HG03342 (cell line): ENCODE results near the gene RAP1GAP2.
"Not testable (repeated sequence)": the region's sequence is repeated elsewhere in the genome, so short reads cannot be mapped to it uniquely, and the experiment has no call there.

ENCODE experiments used
- ATAC-seq: cut with Tn5 transposase; IDR thresholded peaks from one replicate; pipeline ENCODE4 v1.9.1; 2021; ENCODE audit warnings: mild to moderate bottlenecking, moderate library complexity; ENCODE audit not compliant: unreplicated experiment

Gene RAP1GAP2

DNA sequence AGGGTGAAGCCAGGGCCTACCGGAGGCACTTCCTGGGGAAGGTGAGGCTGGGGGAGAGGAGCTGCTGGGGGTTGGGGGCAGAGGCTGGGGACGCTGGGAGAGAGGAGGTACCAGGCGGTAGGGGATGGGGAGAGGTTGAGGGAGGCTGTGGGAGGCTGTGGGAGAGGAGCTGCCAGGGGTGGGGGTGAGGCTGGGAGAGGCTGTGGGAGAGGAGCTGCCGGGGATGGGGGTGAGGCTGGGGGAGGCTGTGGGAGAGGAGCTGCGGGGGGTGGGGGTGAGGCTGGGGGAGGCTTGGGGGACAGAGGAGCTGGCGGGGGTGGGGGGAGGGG is 167.8 kb downstream of the RAP1GAP2 start:
- ATAC-seq = no peak

DNA sequence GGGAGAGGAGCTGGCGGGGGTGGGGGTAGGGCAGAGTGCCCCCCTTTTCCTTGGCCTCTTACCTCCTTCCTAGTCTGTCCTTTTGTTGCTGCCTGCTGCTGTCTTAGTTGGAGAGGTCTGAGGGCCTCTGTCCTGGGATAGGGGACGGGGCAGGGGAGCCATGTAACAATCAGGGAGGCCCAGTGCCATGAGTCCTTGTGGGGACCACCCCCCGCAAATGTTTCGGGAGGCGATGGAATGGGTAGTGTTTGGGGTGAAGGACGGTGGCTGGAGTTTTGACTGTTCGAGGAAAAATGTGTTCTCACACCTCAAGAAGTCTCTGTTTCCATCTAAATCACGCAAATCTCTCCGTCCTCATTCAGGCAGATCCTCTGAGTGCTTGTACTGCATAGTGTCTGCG is 168.1 kb downstream of the RAP1GAP2 start:
- ATAC-seq = no peak

GRCh38 chr17:2964831-2965230 is 168.6 kb downstream of the RAP1GAP2 start:
- no peak for ATAC-seq

DNA sequence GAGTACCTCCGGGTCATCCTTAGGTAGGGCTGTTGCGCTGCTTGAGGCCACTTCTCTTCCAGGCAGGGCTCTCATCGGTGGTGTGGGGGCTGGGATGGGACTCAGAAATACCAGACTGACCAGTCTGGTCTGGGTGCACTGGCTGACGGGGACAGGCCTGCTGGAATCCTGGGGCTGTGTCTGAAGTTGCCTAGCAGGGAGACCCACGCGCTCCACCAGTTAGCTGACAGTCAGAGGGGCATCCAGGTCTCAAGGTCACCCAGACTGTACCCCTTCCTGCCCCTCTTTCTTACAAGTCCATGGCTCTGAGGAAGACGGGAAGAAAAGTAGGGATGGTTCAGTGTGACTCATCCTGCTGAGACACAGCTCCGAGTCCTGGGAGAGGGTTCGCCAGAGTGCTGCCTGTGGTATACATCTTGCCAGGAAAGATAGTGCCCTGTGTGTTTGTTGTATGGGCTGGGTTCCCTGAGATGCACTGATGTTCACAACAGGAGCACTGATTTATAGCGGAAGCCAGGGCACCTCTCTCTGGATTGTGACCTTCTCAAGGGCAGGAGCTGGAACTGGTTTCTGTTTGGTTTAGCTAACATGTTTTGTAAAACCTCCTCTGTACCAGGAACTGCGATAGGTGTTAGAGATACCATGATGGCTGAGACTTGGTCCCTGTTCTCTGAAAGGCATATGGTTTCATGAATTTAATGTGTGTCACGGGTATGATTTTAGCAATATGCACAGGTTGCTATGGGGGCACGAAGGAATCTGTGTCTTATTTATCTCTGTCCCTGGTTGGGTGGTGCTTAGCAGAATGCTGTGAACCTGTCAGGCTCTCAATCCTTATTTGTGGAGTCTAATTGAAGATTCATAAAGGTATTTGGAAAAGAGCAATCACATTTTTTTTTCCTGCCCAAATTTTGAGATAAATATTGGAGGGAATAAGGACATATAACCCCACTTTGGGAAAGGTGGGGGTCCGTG is 169.7 kb downstream of the RAP1GAP2 start:
- ATAC-seq = no peak

- no peak for ATAC-seq
Observed at GRCh38 chr17:2967515-2967914, 171.3 kb downstream of the RAP1GAP2 start.

DNA sequence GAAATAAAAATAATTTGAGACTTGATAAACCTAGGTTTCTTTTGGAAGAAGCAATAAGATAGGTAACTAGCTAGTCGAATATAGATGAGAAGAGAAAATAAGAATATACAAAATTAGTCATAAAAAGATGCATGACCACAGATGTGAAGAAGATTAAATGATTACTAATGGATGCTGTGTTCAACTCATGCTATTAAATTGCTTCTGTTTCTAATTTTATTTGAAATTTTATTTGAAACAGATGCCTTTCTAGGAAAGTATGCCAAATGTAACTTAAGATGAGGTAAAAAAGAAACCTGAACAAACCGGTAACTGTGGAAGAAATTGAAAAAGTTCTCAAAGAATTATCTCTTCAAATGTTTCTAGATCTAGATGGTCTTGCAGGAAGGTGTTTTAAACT is 175.6 kb downstream of the RAP1GAP2 start:
- no peak for ATAC-seq

DNA sequence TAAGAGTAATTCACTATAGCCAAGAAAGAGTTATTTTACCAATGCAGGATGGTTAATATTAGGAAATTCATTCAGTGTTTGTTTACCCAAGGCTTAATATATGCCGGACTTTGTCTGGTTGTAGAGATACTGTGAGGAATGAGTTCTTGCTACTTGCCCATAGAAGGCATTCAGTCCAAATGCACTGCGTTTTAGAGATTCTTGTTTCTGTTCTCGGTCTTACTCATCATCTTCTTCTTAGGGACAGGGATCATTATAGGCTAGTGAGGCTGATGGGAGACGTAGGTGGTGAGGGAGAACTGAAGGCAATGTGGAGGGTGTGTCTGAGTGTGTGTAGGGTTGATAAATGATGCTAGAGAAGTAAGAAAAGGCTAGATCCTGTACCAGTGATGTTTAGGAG is 176.5 kb downstream of the RAP1GAP2 start:
- ATAC-seq = no peak

- no peak for ATAC-seq
Observed at GRCh38 chr17:2974347-2974746, 178.1 kb downstream of the RAP1GAP2 start.

DNA sequence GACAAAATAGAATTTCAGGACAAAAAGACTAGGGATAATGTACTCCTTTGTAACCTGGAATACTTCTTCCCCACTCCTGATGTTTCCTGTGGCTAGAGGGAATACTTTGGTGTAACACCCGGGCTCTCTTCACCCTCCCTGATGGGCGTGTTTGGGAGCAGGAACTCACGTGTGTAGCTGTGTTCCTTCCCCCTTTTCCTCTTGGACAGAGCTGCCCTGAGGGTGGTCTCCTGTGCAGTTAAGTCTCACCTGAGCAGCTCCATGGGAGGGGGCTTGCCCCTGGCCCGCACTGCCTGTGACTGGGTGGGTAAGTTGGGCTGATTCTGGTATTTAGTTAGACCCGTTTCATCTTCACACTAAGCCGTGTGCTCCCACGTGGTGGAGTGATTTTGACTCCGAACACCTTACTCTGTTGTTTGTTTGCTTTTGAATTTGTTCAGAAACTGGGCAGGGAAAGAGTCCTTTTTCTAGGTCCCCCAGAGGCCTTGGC is 179.3 kb downstream of the RAP1GAP2 start:
- ATAC-seq = no peak

GRCh38 chr17:2977157-2977556 is 180.9 kb downstream of the RAP1GAP2 start:
- no peak for ATAC-seq

DNA sequence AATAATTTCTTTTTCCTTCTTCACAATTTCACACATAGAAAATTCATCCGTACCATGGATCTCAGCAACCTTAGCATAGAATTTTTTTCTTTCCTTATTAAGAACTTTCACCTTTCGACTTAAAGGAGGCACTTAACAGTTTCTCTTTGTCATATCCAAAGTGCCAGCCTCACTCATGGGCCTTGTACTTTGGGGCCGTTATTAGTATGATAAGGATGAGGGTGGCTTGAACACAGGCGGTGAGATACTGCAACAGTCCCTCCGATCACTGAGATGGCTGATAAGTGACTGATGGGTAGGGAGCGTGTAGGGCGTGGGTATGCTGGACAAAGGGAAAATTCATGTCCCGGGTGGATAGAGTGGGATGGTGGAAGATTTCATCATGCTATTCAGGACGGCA is 181.9 kb downstream of the RAP1GAP2 start:
- no peak for ATAC-seq

DNA sequence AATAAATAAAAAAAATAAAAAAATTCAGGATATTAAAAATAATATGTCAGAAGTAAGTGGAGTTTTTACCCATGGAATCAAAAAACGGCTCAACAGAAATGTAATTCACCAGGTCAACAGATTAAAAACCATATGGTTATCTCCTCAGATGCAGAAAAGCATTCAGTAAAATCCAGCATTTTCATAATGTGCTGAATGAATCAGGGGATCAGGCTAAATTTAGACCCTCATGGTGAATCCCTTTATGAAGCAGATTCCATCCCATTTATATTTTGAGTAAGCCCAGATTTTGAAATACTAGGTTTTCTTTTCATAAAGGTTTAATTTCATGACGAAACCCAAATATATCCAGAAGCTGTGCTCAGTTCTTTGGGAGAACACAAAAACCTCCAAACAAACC is 182.8 kb downstream of the RAP1GAP2 start:
- no peak for ATAC-seq

- ATAC-seq = no peak
Observed at GRCh38 chr17:2980211-2980903, 184.1 kb downstream of the RAP1GAP2 start.

DNA sequence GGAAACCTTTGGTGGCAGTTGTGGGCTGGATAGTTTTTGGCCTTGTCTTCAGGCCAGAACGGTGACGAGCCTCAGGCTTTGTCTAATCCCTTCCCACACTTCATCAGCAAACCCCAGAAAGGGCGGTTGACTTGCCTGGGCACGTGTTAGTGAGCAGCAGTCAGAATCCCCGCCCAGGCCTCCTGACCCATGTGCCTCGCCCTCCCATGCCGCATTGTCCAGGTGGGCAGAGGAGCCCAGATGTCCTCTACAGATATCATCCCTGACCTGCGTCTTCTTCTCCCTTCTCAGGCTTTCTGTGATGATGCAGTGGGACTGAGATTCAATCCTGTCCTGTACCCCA is 184.6 kb downstream of the RAP1GAP2 start:
- ATAC-seq = no peak

DNA sequence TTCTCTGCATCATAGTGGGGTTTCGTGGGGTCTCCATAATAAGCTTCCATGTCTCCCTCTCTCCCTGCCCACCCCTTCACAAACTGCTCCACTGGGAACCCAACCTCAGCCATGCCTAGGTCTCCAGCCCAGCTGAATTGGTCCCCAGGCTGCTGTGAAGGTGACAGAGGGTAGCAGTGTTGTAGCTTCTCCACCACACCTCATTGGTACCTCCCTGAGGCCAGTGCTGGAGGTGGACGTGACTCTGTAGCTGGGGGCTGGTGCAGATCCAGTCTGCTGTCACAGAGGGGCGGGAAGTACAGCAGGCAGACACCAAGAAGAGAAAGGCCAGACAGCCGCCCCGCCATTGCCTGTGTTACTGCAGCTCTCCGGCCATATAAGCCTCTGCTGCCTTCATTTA is 185.1 kb downstream of the RAP1GAP2 start:
- ATAC-seq = no peak

DNA sequence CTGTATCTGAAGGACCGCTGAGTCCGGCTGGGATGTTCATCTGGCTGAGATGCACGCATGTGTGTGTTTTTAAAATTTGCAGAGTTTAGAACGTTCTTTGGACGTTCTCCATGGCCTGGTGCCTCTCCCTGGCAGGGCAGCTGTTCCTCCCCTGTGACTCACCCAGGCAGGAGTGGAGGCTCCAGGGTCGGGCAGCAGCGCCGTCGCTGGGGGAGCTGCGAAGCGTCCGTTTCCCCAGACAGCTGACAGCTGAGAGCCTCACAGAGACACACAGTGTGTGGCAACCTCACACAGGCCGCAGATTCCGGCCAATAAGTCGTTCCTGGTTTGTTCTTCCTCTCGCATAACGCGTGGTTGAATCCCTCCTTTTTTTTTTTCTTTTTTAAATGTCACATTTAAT is 186.6 kb downstream of the RAP1GAP2 start:
- no peak for ATAC-seq

DNA sequence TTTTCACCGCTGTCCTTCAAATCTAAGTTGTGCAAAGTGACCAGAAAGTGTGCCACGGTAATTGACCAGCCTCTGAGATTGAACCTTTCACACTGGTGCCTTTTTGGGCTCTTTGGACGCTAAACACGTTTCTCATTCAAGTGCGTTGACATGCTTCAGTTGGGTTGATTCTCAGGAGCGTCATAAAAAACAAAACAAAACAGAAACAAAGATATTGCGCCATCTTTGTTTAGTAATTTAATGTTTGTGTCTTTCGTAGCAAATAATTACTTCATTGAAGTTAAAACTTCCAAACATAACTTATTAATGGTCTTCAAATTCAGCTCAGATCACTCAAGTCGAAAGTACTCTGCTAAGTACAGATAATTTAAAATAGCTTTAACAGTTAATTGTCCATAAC is 187.0 kb downstream of the RAP1GAP2 start:
- ATAC-seq = no peak

DNA sequence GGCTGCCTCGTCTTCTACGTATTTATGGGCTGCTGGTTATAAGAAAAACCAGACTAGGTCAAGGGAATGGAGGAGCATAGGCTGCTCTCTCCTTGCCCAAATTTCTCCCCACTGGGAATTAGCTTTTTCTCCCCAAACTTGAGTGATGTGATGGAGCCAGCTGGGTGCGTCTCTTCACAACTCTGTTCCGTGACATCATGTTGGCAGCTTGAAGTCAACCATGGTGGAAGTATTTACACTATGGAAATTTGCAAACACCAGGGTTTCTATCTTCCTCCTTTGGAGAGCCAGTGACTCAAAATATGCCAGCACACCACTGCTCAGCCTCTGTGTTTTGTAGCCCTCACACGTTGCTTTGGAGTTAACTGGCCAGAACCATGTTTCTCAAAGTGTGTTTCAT is 189.1 kb downstream of the RAP1GAP2 start:
- no peak for ATAC-seq

DNA sequence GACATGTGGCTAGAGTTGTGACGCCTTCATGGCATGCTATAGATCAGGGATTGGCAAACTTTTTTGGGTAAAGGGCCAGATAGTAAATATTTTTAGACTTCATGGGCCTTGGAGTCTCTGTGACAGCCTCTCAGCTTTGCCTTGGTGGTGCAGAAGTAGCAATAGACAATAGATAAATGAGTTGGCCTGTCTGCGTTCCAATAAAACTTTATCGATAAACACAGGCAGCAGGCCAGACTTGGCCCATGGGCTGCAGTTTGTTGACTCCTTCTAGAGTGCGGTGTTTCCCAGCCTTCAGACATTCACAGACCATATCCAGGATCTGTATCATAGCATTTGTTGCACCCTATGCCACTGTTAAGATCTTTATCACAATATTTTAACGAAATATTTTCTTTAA is 190.7 kb downstream of the RAP1GAP2 start:
- no peak for ATAC-seq

- not testable (repeated sequence) for ATAC-seq
Observed at GRCh38 chr17:2989396-2989795, 193.2 kb downstream of the RAP1GAP2 start.

DNA sequence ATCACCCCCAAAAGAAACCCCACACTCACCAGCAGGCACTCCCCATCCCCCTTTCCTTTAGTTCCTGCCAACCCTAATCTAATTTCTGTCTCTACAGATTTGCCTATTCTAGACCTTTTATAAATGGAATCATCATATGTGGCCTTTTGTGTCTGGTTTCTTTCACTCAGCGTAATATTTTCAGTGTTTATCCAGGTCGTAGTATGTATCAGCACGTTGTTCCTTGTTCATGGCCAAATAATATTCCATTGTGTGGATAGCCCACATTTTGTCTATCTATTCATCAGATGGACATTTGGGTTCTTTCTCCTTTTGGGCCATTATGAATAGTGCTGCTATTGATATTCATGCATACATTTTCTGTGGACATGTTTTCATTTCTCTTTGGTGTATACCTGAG is 193.6 kb downstream of the RAP1GAP2 start:
- ATAC-seq = no peak

- no peak for ATAC-seq
Observed at GRCh38 chr17:2990396-2990795, 194.2 kb downstream of the RAP1GAP2 start.
